ENCODE results near the gene POFUT2. TPM values are rescaled to one million over a fixed set of nuclear protein-coding genes. Genes with fewer than 3 reads are reported as not detected.

Gene POFUT2
- total RNA-seq, 2 experiments from 2014 or later, result 17.0 to 20.5 TPM

GRCh38 chr21:45304476-45304830, 16.8 kb upstream of the POFUT2 start:
- Histone ChIP-seq H3K9me3 (ENCODE audit: low read length) (no peaks in the 10 kb centered on the region), H2AFZ (ENCODE audit: low read length) (no peak overlapping the region), H3K27ac (ENCODE audit: low read depth, low read length, poor library complexity, severe bottlenecking) (no peak overlapping the region), H3K4me1 (ENCODE audit: insufficient read depth, low read length, poor library complexity, severe bottlenecking) (no peaks in the 10 kb centered on the region), H3K36me3 (ENCODE audit: insufficient read depth, low read length) (no peaks in the 10 kb centered on the region), H3K9me2 (ENCODE audit: insufficient read depth, low read length) (no peaks in the 10 kb centered on the region), H3K79me2 (ENCODE audit: insufficient read depth, low read depth, low read length) (no peaks in the 10 kb centered on the region), H4K20me1 (ENCODE audit: insufficient read depth, low read length) (no peaks in the 10 kb centered on the region), H3K4me2 (ENCODE audit: low read length) (no peak overlapping the region), H3K4me3 (ENCODE audit: low read depth, low read length, poor library complexity, severe bottlenecking) (no peak overlapping the region)
- no TSS peak for BruUV-seq (replicated peaks)
- ChIA-PET CTCF (ENCODE audit: unreplicated experiment) (no interaction called here), POLR2A (no interaction called here)
- TF ChIP-seq CTCF (conservative IDR thresholded peaks at IDR 0.05; ENCODE audit: low read length), result no peak
- TF ChIP-seq EZH2phosphoT487 (IDR thresholded peaks at IDR 0.05; ENCODE audit: borderline replicate concordance, low read depth, low read length), result no peak
- intact Hi-C loops (cut with micrococcal nuclease; ENCODE audit: unreplicated experiment), result no loop called here
- no peak for DNase-seq (ENCODE audit: low spot score)

GRCh38 chr21:45303751-45304475, 16.2 kb upstream of the POFUT2 start:
- H3K79me2 ChIP-seq (ENCODE audit: insufficient read depth, low read depth, low read length), result no peaks in the 10 kb centered on the region
- no peaks in the 10 kb centered on the region for H3K9me2 ChIP-seq (ENCODE audit: insufficient read depth, low read length)
- intact Hi-C loops (cut with micrococcal nuclease; ENCODE audit: unreplicated experiment), result no loop called here
- no peaks in the 10 kb centered on the region for H3K36me3 ChIP-seq (ENCODE audit: insufficient read depth, low read length)
- H3K4me2 ChIP-seq (ENCODE audit: low read length), result no peak overlapping the region
- H3K4me3 ChIP-seq (ENCODE audit: low read depth, low read length, poor library complexity, severe bottlenecking), result no peak overlapping the region
- ChIA-PET CTCF (ENCODE audit: unreplicated experiment) (no interaction called here), POLR2A (interaction anchor here (0.5 kb wide), 1 partner anchor 320 kb away, joined by 3 read pairs; no protein-coding TSS in a partner anchor)
- H3K9me3 ChIP-seq (ENCODE audit: low read length), result no peaks in the 10 kb centered on the region
- BruUV-seq (replicated peaks), result no TSS peak
- no peaks in the 10 kb centered on the region for H3K4me1 ChIP-seq (ENCODE audit: insufficient read depth, low read length, poor library complexity, severe bottlenecking)
- no peak for DNase-seq (ENCODE audit: low spot score)
- H4K20me1 ChIP-seq (ENCODE audit: insufficient read depth, low read length), result no peaks in the 10 kb centered on the region
- no peak overlapping the region for H3K27ac ChIP-seq (ENCODE audit: low read depth, low read length, poor library complexity, severe bottlenecking)
- no peak for TF ChIP-seq EZH2phosphoT487 (IDR thresholded peaks at IDR 0.05; ENCODE audit: borderline replicate concordance, low read depth, low read length)
- no peak for TF ChIP-seq CTCF (conservative IDR thresholded peaks at IDR 0.05; ENCODE audit: low read length)
- no peak overlapping the region for H2AFZ ChIP-seq (ENCODE audit: low read length)

DNA sequence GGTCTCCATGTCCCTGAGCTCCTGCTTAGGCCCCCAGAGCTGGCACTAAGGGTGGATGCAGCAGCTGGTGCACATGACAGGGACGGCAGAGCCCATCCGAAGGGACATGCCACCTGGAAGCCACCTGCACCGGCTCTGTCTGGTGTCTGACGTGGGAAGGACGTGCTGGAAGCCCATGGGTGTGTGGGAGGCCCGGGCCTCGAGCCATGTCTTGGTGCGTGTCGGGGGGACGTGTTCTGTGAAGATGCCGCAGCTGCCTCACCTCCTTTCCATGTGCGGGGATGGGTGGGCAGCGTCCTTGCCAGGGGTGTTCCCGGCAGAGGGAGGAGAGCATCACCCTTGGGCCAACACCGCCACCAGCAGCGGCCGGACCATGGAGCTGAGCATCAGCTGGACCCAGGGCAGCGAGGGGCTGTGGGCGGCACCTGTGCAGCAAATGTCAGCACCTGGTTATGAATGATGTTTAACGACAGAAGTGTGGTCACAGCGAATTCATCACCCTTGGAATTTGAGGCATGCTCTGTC, 15.5 kb upstream of the POFUT2 start:
- POLR2A ChIA-PET, result interaction anchor here (0.5 kb wide), 1 partner anchor 321 kb away, joined by 3 read pairs; no protein-coding TSS in a partner anchor

More for the DNA sequence above, 15.5 kb upstream of the POFUT2 start:
- Histone ChIP-seq H3K36me3 (ENCODE audit: insufficient read depth, low read length) (no peaks in the 10 kb centered on the region), H3K79me2 (ENCODE audit: insufficient read depth, low read depth, low read length) (no peaks in the 10 kb centered on the region), H3K9me3 (ENCODE audit: low read length) (no peaks in the 10 kb centered on the region), H4K20me1 (ENCODE audit: insufficient read depth, low read length) (no peaks in the 10 kb centered on the region), H3K9me2 (ENCODE audit: insufficient read depth, low read length) (no peaks in the 10 kb centered on the region), H3K4me1 (ENCODE audit: insufficient read depth, low read length, poor library complexity, severe bottlenecking) (no peaks in the 10 kb centered on the region), H3K27ac (ENCODE audit: low read depth, low read length, poor library complexity, severe bottlenecking) (no peak overlapping the region), H2AFZ (ENCODE audit: low read length) (no peak overlapping the region), H3K4me3 (ENCODE audit: low read depth, low read length, poor library complexity, severe bottlenecking) (no peak overlapping the region), H3K4me2 (ENCODE audit: low read length) (no peak overlapping the region)
- CTCF ChIA-PET (ENCODE audit: unreplicated experiment), result no interaction called here
- TF ChIP-seq EZH2phosphoT487 (IDR thresholded peaks at IDR 0.05; ENCODE audit: borderline replicate concordance, low read depth, low read length) (no peak), CTCF (conservative IDR thresholded peaks at IDR 0.05; ENCODE audit: low read length) (no peak)
- intact Hi-C loops (cut with micrococcal nuclease; ENCODE audit: unreplicated experiment), result no loop called here
- no TSS peak for BruUV-seq (replicated peaks)
- DNase-seq (ENCODE audit: low spot score), result no peak
